Endodermal cell (in vitro differentiated cells): ENCODE measurements around the gene CFAP161. TPM values are rescaled to one million over a fixed set of nuclear protein-coding genes. Genes with fewer than 3 reads are reported as not detected.

ENCODE experiments used
- DNase-seq: peaks from one replicate; pipeline ENCODE4 v3.0.0-alpha.2; 2017
- H3K27ac ChIP-seq: 2 replicates; pipeline ENCODE4 v1.5.1; 2013; ENCODE audit warnings: mild to moderate bottlenecking, low read depth, low read length, moderate library complexity
- H3K27me3 ChIP-seq: 2 replicates; pipeline ENCODE4 v1.6.1; 2013; ENCODE audit warnings: mild to moderate bottlenecking, low read length, moderate library complexity; ENCODE audit not compliant: insufficient read depth, control insufficient read depth, poor library complexity, severe bottlenecking
- H3K36me3 ChIP-seq: 2 replicates; pipeline ENCODE4 v1.7.0; 2013; ENCODE audit warnings: mild to moderate bottlenecking, low read length, moderate library complexity; ENCODE audit not compliant: control insufficient read depth, insufficient read depth
- H3K4me1 ChIP-seq: one replicate; pipeline ENCODE4 v1.7.0; 2013; ENCODE audit warnings: low read length; ENCODE audit not compliant: control insufficient read depth, insufficient read depth
- H3K4me3 ChIP-seq: 2 replicates; pipeline ENCODE4 v1.5.1; 2013; ENCODE audit warnings: mild to moderate bottlenecking, low read length, moderate library complexity
- H3K9ac ChIP-seq: 2 replicates; pipeline ENCODE4 v1.6.1; 2013; ENCODE audit warnings: mild to moderate bottlenecking, low read length, moderate library complexity; ENCODE audit not compliant: poor library complexity, severe bottlenecking; ENCODE audit errors: extremely low read depth
- H3K9me3 ChIP-seq: 2 replicates; pipeline ENCODE4 v1.6.1; 2013; ENCODE audit warnings: mild to moderate bottlenecking, low read length, moderate library complexity; ENCODE audit not compliant: control insufficient read depth
- H3K27ac Mint-ChIP-seq: 2 replicates; pipeline ENCODE4 v1.8.0; 2020; ENCODE audit warnings: mixed read lengths
- H3K27me3 Mint-ChIP-seq: 2 replicates; pipeline ENCODE4 v1.8.0; 2021; ENCODE audit warnings: mild to moderate bottlenecking, mixed read lengths; ENCODE audit not compliant: insufficient read depth
- H3K36me3 Mint-ChIP-seq: 2 replicates; pipeline ENCODE4 v1.8.0; 2020; ENCODE audit warnings: low read depth, mixed read lengths
- H3K4me1 Mint-ChIP-seq: 2 replicates; pipeline ENCODE4 v1.8.0; 2020; ENCODE audit warnings: mixed read lengths
- H3K4me3 Mint-ChIP-seq: 2 replicates; pipeline ENCODE4 v1.8.0; 2020; ENCODE audit warnings: mild to moderate bottlenecking, moderate library complexity, mixed read lengths
- H3K9me3 Mint-ChIP-seq: 2 replicates; pipeline ENCODE4 v1.8.0; 2020; ENCODE audit warnings: mild to moderate bottlenecking, mixed read lengths
- WGBS, 2 experiments: methylation state at CpG; one replicate each; pipeline versions ENCODE4 v1.1.5 to v1.1.7; 2013; ENCODE audit warnings: missing lambda C conversion rate in 2 of 2, mixed read lengths in 1 of 2; ENCODE audit not compliant: insufficient coverage in 1 of 2, insufficient read length in 1 of 2; 5-methylcytosine and 5-hydroxymethylcytosine counted together
- total RNA-seq, 2 donors: library from RNA; stranded (reverse); fragmentation: NEBNext Ultra II Directional in 1 of 2; extraction: Animal tissue kit (Norgen Biotek cat#: 25700) in 1 of 2; gene quantifications; 2 replicates in 1 of 2; 3 replicates in 1 of 2; pipeline ENCODE4 v1.2.1, GENCODE V29; 2021
- TF ChIP-seq, protein P1 (sequence below): fragments of 200-600 bp; sonication (generic); conservative IDR thresholded peaks from 2 replicates; pipeline ENCODE4 v1.5.0; 2021; ENCODE audit warnings: antibody characterized with exemption, mild to moderate bottlenecking

CFAP161 gene
- total RNA-seq, 2 donors from 2014 or later = not detected

DNA sequence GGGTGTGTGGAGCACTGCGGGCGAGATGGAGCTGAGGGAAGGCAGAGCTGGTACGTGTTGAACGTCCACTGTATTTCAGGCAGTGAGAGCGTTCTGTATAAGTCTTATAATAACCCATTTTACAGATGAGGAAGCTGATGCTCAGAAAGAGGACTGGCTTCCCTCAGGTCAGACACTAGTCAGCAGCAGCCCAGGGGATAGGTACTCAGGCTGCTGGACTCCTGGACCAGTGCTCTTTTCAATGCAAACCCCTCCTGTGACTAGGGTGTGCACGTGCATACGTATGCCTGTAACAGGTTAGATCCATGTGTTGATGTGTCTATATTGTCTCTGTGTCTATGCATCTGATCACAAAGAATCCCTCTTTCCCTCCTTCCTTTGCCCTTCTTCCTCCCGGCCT is 54.3 kb downstream of the CFAP161 start:
- Histone ChIP-seq H3K27ac (no peak overlapping the region), H3K4me3 (no peak overlapping the region), H3K36me3 (no peaks in the 10 kb centered on the region), H3K9ac (no peak overlapping the region), H3K27me3 (no peaks in the 10 kb centered on the region), H3K4me1 (no peaks in the 10 kb centered on the region), H3K9me3 (no peaks in the 10 kb centered on the region)
- no peaks in the 10 kb centered on the region for H3K4me1 Mint-ChIP-seq
- no peak for DNase-seq
- no peak overlapping the region for H3K27ac Mint-ChIP-seq
- H3K9me3 Mint-ChIP-seq = no peaks in the 10 kb centered on the region
- H3K4me3 Mint-ChIP-seq = no peak overlapping the region
- TF ChIP-seq, protein P1, sequence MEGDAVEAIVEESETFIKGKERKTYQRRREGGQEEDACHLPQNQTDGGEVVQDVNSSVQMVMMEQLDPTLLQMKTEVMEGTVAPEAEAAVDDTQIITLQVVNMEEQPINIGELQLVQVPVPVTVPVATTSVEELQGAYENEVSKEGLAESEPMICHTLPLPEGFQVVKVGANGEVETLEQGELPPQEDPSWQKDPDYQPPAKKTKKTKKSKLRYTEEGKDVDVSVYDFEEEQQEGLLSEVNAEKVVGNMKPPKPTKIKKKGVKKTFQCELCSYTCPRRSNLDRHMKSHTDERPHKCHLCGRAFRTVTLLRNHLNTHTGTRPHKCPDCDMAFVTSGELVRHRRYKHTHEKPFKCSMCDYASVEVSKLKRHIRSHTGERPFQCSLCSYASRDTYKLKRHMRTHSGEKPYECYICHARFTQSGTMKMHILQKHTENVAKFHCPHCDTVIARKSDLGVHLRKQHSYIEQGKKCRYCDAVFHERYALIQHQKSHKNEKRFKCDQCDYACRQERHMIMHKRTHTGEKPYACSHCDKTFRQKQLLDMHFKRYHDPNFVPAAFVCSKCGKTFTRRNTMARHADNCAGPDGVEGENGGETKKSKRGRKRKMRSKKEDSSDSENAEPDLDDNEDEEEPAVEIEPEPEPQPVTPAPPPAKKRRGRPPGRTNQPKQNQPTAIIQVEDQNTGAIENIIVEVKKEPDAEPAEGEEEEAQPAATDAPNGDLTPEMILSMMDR = no peak
- no peaks in the 10 kb centered on the region for H3K27me3 Mint-ChIP-seq
- WGBS, 2 experiments = 81 to 94% methylated on average over 3 to 8 of the region's 8 CpGs
- no peaks in the 10 kb centered on the region for H3K36me3 Mint-ChIP-seq

- Mint-ChIP-seq H3K27me3 (no peaks in the 10 kb centered on the region), H3K27ac (no peak overlapping the region), H3K4me3 (no peak overlapping the region)
These were observed 55.7 kb downstream of the CFAP161 start for GRCh38 chr15:81189583-81190283.

DNA sequence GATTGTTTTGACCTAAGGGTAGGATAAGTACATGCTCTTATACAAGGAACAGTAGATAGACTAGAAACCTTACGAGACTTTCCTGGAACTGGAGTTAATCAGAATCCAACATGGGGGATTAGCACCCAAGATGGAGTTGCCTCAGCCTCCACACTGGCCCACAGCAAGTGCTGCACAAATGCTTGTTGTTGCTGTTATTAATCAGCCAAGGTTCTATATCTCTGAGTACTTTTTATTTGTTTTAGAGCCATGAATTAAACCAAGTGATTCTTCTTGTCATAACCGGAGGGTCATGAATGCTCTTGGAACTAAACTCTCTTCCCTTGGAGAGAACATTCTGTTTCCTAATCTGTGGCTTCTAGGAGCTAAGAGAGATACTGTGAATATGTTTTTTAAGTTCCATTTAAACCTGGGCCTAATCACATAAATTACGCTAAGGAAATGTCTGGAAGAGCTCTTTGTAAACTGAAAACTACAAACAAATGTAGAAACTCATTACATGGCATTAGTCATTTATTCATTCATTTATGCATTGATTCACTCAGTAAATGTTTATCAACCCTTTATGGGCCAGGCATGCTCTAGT is 56.9 kb downstream of the CFAP161 start:
- Histone ChIP-seq H3K4me1 (no peaks in the 10 kb centered on the region), H3K27me3 (no peaks in the 10 kb centered on the region), H3K9ac (no peak overlapping the region), H3K36me3 (no peaks in the 10 kb centered on the region), H3K4me3 (no peak overlapping the region), H3K9me3 (no peaks in the 10 kb centered on the region), H3K27ac (no peak overlapping the region)
- TF ChIP-seq, protein P1 = no peak
- DNase-seq = no peak
- no peaks in the 10 kb centered on the region for H3K36me3 Mint-ChIP-seq
- no peak overlapping the region for H3K27ac Mint-ChIP-seq
- no peaks in the 10 kb centered on the region for H3K9me3 Mint-ChIP-seq
- no peak overlapping the region for H3K4me3 Mint-ChIP-seq
- 93 to 100% methylated on average over 2 to 3 of the region's 3 CpGs for WGBS, 2 experiments
- H3K4me1 Mint-ChIP-seq = no peaks in the 10 kb centered on the region
- H3K27me3 Mint-ChIP-seq = no peaks in the 10 kb centered on the region

More at GRCh38 chr15:81189583-81190283, 55.7 kb downstream of the CFAP161 start:
- WGBS, 2 experiments = 91 to 95% methylated on average over 9 to 11 of the region's 11 CpGs
- no peak overlapping the region for H3K27ac ChIP-seq
- no peaks in the 10 kb centered on the region for H3K9me3 ChIP-seq
- H3K27me3 ChIP-seq = no peaks in the 10 kb centered on the region
- Mint-ChIP-seq H3K9me3 (no peaks in the 10 kb centered on the region), H3K36me3 (no peaks in the 10 kb centered on the region), H3K4me1 (no peaks in the 10 kb centered on the region)
- DNase-seq = no peak
- H3K4me1 ChIP-seq = no peaks in the 10 kb centered on the region
- TF ChIP-seq, protein P1 = no peak
- no peaks in the 10 kb centered on the region for H3K36me3 ChIP-seq
- H3K9ac ChIP-seq = no peak overlapping the region
- no peak overlapping the region for H3K4me3 ChIP-seq
